ENCODE data around the gene ALDH1L1.

DNA sequence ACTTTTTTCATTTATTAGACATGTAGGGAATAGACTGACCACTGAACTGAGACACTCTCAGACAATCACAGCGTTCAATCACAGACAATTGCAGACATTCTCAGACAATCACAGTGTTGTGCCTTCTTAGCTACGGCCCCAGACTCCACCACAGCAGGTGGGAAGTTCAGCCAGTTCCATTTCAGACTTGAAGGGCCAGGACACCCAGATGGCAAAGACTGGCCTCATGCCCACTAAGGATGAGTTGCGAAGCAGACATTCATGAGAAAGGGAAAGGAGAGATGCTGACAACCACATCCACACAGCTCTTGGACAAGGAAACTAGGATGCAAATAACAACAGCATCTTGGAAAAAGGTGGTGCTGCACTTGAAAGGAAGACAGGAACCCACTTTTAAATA is 21.9 kb upstream of the ALDH1L1 start:
- TF ChIP-seq YY1 (IDR thresholded peaks at IDR 0.05; ENCODE audit: insufficient read depth, insufficient read length) (no peak), SUZ12 (IDR thresholded peaks at IDR 0.05; ENCODE audit: extremely low read depth, insufficient read depth, insufficient read length) (no peak), ZNF274 (IDR thresholded peaks at IDR 0.05; ENCODE audit: low read depth, low read length) (no peak)
